ENCODE data around the gene IBTK.
"Not testable (repeated sequence)": the region's sequence is repeated elsewhere in the genome, so short reads cannot be mapped to it uniquely, and the experiment has no call there.

IBTK gene

GRCh38 chr6:82246802-82247504 is 591 bp downstream of the IBTK start:
- peak; percentile 44 for DNase-seq

- DNase-seq: no peak
Measured at GRCh38 chr6:82246370-82246769, 1.2 kb downstream of the IBTK start.

- no peak for DNase-seq
Measured at GRCh38 chr6:82245376-82245775, 2.2 kb downstream of the IBTK start.

GRCh38 chr6:82243884-82244283 is 3.7 kb downstream of the IBTK start:
- no peak for DNase-seq

GRCh38 chr6:82240186-82240585 is 7.4 kb downstream of the IBTK start:
- no peak for DNase-seq

DNA sequence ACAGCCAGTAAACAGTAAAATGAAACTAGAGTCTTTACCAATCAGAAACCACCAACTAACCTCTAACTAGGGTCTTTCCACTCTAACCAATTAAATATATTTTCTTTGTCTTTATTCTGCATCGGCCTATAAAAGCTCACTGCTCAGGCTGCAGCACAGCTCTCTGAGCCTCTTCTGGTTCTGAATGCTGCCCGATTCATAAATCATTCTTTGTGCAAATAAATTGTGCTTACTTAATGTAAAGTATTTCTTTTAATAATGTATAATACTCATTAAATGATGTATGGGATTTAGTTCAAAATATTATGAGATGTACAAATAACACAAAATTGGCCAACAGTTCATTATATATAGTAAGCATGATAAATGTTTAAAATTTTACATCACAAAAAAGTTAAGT is 7.9 kb downstream of the IBTK start:
- DNase-seq: no peak

GRCh38 chr6:82237013-82237412 is 10.5 kb downstream of the IBTK start:
- DNase-seq: no peak

DNA sequence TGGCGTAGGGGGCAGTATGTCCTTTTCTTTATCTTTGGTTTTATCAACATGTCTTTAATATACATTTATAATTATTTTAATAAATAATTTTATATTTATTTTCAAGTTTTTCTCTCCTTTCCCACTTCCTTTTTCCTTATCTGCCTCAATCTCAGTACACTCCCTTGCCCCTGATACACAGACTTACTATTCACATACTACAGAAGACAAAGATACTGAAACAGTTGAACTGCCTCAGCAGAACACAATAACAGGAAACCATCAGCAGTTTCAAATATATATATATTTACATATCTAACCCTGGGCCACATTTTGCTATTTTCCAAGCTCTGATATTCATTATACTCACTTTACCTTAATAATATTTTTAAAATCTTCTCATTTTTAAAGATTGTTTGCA is 19.8 kb downstream of the IBTK start:
- no peak for DNase-seq

GRCh38 chr6:82220167-82220566 is 27.4 kb downstream of the IBTK start:
- no peak for DNase-seq

GRCh38 chr6:82217018-82217586 is 30.4 kb downstream of the IBTK start:
- no peak for DNase-seq

DNA sequence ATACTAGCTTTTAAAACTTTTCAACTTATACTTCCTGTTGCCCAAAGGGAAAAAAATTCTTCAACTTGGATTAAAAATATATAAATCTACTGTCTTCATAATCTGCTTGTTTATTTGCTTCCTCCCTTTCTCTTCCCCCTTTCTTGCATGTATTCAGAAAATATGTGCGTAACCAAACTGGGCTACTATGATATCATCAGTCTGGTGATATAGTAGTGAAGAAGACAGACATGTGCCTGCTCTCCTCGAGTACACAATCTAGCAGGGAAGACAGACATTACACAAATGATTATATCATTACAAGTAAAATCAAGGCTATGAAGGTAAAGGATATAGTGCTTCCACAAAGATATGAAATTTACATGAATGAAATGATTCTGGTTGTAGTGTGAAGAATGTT is 31.0 kb downstream of the IBTK start:
- DNase-seq: no peak

DNA sequence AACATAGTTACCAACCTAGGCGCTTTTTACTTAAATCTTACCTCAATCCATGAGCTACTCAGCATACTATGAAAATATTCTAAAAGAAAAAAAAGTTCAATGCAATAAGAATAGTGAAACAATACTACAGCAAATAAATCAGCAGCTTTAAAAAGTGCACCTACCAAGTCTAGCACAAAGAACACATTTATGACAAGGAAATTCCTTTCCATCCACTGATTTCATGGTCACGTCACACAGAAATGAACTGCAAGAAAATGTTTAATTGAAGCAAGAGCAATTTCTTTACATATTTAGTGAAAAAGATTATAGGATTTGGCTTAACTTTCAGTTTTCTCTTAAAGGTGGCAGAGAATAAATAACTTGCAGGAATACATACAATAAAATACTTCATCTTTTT is 36.2 kb downstream of the IBTK start:
- no peak for DNase-seq

DNA sequence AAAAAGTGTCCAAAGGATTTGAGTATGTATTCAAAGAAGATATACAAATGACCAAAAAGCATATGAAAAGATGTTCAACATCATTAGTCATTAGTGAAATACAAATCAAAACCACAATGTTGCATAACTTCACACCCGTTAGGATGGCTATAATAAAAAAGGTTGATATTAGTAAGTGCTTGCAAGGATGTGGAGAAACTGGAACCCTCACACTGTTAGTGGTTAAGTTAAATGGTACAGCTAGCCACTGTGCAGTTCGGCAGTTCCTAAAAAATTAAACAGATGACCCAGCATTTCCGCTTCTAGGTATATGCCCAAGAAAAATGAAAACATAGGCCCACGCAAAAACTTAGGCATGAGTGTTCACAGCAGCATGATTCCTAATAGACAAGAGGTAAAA is 38.6 kb downstream of the IBTK start:
- no peak for DNase-seq

DNA sequence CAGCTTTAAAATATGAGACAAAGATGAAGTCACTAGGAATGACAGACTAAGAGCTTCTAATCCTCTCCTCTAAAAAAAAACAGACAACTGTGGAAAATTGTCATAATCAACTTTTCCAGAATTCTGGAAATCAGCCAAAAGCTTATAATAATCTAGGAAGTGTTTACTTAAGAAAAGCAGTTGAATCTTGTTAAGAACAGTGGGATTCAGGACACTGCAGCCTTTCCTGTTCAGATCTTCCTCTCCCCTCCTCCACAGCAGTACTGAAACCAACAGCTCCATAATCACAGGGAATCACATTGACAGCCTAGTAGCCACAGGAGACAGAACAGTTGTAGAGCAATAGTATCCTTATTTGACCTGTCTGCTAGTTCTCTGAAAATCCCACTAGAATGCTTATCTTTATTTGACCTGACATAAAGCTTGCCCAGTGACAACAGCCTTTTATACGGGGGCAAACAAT is 41.6 kb downstream of the IBTK start:
- no peak for DNase-seq

GRCh38 chr6:82204020-82204419 is 43.5 kb downstream of the IBTK start:
- no peak for DNase-seq

- no peak for DNase-seq
Measured at GRCh38 chr6:82197784-82198183, 49.8 kb downstream of the IBTK start.

GRCh38 chr6:82197245-82197644 is 50.3 kb downstream of the IBTK start:
- DNase-seq: not testable (repeated sequence)

GRCh38 chr6:82196161-82196560 is 51.4 kb downstream of the IBTK start:
- no peak for DNase-seq

DNA sequence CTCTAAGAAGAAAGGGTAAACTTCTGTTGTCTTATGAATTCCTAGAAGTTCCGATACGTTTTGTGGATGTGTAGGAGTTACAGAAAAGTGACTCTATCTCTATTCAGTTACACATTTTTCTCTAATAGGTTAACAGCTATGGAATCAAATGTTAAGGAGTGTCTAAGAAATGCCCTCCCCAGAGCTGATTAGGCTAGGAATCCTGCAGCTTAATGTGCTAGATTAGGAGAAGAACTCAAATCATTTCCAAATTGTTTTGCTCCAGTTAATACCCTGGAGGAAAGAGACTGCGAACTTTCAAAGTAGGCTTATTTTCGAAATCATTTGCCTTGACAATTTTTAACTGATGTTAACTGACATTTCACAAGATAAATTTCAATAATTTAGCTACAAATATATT is 51.9 kb downstream of the IBTK start:
- no peak for DNase-seq

- DNase-seq: no peak
Measured at GRCh38 chr6:82185948-82186535, 61.5 kb downstream of the IBTK start.

DNA sequence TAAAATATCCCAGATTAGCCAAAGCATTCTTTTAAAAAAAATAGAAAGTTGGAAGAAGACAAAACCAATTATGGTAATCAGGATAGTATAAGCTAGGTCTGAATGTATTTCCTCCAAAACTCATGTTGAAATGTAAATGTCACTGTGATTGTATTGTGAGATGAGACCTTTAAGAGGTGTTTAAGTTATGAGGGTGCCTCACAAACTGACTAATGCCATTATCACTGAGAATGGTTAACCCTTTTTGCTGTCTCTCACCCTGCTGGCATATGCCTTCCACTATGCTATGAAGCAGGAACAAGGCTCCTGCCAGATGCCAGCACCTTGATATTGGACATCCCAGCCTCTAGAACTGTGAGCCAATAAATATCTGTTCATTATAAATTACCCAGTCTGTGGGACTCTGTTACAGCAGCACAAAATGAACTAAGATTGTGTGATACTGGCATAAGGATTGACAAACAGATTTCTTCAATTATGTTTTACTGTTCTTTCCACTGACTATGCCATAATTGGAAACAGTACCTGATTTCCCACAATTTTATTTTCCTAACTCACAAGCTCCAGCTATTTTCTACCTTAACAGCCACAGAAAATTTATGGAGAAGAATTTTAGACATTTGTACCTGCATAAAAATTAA is 63.8 kb downstream of the IBTK start:
- DNase-seq: no peak

GRCh38 chr6:82182756-82183155 is 64.8 kb downstream of the IBTK start:
- no peak for DNase-seq

DNA sequence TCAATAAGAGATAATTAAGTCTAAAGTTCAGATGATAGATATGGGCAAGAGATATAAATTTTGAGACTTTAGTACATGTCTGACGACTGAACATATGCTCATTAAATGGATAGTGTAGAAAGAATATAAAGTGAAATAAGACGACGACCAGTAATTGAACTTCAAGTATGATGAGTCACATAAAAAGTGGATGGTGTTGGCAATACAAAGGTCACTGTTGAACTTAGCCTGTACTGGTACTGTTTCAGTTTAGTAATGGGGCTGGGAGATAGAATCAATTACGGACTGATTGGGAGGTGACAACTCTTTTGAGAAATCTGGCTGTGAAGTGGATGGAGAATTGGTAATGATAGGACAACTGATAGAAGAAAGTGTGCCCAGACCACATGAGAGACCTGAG is 68.1 kb downstream of the IBTK start:
- DNase-seq: no peak

DNA sequence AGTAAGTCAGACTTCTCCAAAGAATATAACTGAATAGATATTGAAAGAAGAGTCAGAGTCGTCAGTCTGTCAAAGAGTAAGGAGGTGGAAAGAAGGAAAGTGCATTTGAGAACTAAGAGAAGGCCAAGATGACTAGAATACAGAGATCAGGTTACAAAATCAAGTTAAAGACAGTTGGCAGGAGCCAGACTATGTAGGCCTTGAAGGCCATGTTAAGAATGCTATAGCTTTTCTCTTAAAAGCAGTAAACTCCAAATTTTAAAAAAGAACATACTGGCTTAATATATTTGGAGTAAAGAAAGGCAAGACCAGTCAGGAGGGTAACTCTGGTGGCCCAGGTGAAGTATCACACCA is 68.8 kb downstream of the IBTK start:
- DNase-seq: no peak
